GM12873 (cell line): ENCODE measurements around the gene NFAT5.

ENCODE experiments used
- CTCF ChIP-seq: IDR thresholded peaks from 2 replicates; pipeline ENCODE4 v1.5.1; 2012; ENCODE audit warnings: low read depth, mild to moderate bottlenecking, moderate library complexity, low read length, control low read depth; ENCODE audit not compliant: insufficient read depth; ENCODE audit errors: missing control alignments

NFAT5 gene

GRCh38 chr16:69565671-69566239, at the start of gene NFAT5:
NFAT5 (plus strand) TSS chr16:69565966; CDS start chr16:69566302, 336 bp downstream.
- TF ChIP-seq CTCF: no peak

- TF ChIP-seq CTCF: no peak
Measured at GRCh38 chr16:69520413-69520799, 45.4 kb upstream of the NFAT5 start.

- no peak for TF ChIP-seq CTCF
Measured at GRCh38 chr16:69520800-69521602, 44.8 kb upstream of the NFAT5 start.

GRCh38 chr16:69522041-69522578, 43.7 kb upstream of the NFAT5 start:
- TF ChIP-seq CTCF: no peak

GRCh38 chr16:69522732-69523404, 42.9 kb upstream of the NFAT5 start:
- TF ChIP-seq CTCF: no peak

- TF ChIP-seq CTCF: no peak
Measured at GRCh38 chr16:69523566-69524305, 42.0 kb upstream of the NFAT5 start.
